GM12878 (cell line): ENCODE data around the gene VANGL2. TPM values are rescaled to one million over a fixed set of nuclear protein-coding genes. Genes with fewer than 3 reads are reported as not detected.
A peak's percentile ranks its signal among the peaks of the same experiment; 100 is the strongest.

Source experiments
- ATAC-seq: fragments of 200-7000 bp; cut with Tn5 transposase; 3 replicates; pipeline ENCODE4 v1.9.1; 2020; ENCODE audit warnings: mild to moderate bottlenecking, moderate library complexity
- BruUV-seq: library from RNA; stranded (reverse); fragments of 400-500 nt; replicated peaks from 2 replicates; lab custom pipeline; 2021; lab: Mats Ljungman, UMichigan
- CTCF ChIA-PET: fragments of 300-600 bp; sonication (Branson Sonifier 250); formaldehyde crosslinking; extraction: SDS; loops from one replicate; lab custom pipeline; 2021; ENCODE audit warnings: inconsistent platforms; lab: Yijun Ruan, JAX
- POLR2A ChIA-PET: fragments of 350-600 bp; formaldehyde crosslinking; extraction: SDS; loops from one replicate; lab custom pipeline; 2021; ENCODE audit warnings: inconsistent platforms; lab: Charles Lee
- RAD21 ChIA-PET: fragments of 300-600 bp; sonication (Branson Sonifier 250); formaldehyde crosslinking; loops from one replicate; lab custom pipeline; 2023; ENCODE audit warnings: antibody characterized with exemption; ENCODE audit not compliant: unreplicated experiment; lab: Charles Lee
- SMC1A ChIA-PET: fragments of 300-600 bp; sonication (Branson Sonifier 250); formaldehyde crosslinking; loops from one replicate; lab custom pipeline; 2023; ENCODE audit not compliant: unreplicated experiment, uncharacterized antibody; lab: Charles Lee
- DNase-seq: peaks from one replicate; pipeline ENCODE4 v3.0.0-alpha.2; 2011; ENCODE audit warnings: low read depth, low spot score
- FAIRE-seq: peaks from 3 replicates; lab custom pipeline; 2011; peaks lifted over from hg19 to GRCh38; lab: Jason Lieb, UNC
- H2AFZ ChIP-seq: 2 replicates; pipeline ENCODE4 v1.6.0; 2011; ENCODE audit warnings: low read depth, low read length, control low read depth; ENCODE audit not compliant: control insufficient read depth
- H3K27ac ChIP-seq: 2 replicates; pipeline ENCODE4 v1.5.1; 2011; ENCODE audit warnings: control low read depth; ENCODE audit not compliant: control insufficient read depth, insufficient read depth
- H3K27me3 ChIP-seq, 2 experiments: replicated peaks in 1 of 2; 2 replicates each; pipeline versions ENCODE4 v1.6.0 to v1.6.1; 2011; ENCODE audit warnings: low read length in 1 of 2; ENCODE audit not compliant: control insufficient read depth in 2 of 2, insufficient read depth in 2 of 2
- H3K36me3 ChIP-seq, 2 experiments: 2 replicates each; pipeline ENCODE4 v1.5.1; 2011; ENCODE audit warnings: low read length in 1 of 2; ENCODE audit not compliant: control insufficient read depth in 2 of 2, insufficient read depth in 2 of 2
- H3K4me1 ChIP-seq: 2 replicates; pipeline ENCODE4 v1.6.1; 2011; ENCODE audit warnings: mild to moderate bottlenecking, low read length, moderate library complexity, mixed read lengths; ENCODE audit not compliant: control insufficient read depth, insufficient read depth
- H3K4me2 ChIP-seq: 2 replicates; pipeline ENCODE4 v1.6.0; 2011; ENCODE audit warnings: control low read depth; ENCODE audit not compliant: control insufficient read depth, insufficient read depth
- H3K4me3 ChIP-seq: fragments of 200-600 bp; sonication (generic); 2 replicates; pipeline ENCODE4 v1.5.1; 2016
- H3K79me2 ChIP-seq: 2 replicates; pipeline ENCODE4 v1.6.0; 2011; ENCODE audit warnings: low read length; ENCODE audit not compliant: control insufficient read depth, insufficient read depth
- H3K9ac ChIP-seq: 2 replicates; pipeline ENCODE4 v1.8.0; 2011; ENCODE audit warnings: low read length, control low read depth, mixed read lengths; ENCODE audit not compliant: control insufficient read depth, insufficient read depth
- H3K9me3 ChIP-seq: replicated peaks from 3 replicates; pipeline ENCODE4 v1.5.1; 2011; ENCODE audit warnings: mild to moderate bottlenecking, low read length; ENCODE audit not compliant: control insufficient read depth, insufficient read depth
- H4K20me1 ChIP-seq: 2 replicates; pipeline ENCODE4 v1.6.0; 2011; ENCODE audit not compliant: control insufficient read depth, insufficient read depth
- CREM ChIP-seq: IDR thresholded peaks from 2 replicates; pipeline ENCODE4 v1.6.1; 2014; ENCODE audit warnings: antibody characterized with exemption, low read depth
- DPF2 ChIP-seq: fragments of 450-650 bp; IDR thresholded peaks from 2 replicates; pipeline ENCODE4 v1.6.1; 2017; ENCODE audit warnings: mild to moderate bottlenecking
- HDGF ChIP-seq: fragments of 450-650 bp; IDR thresholded peaks from 2 replicates; pipeline ENCODE4 v1.6.1; 2016; ENCODE audit warnings: antibody characterized with exemption
- IKZF1 ChIP-seq: fragments of 450-650 bp; conservative IDR thresholded peaks from 2 replicates; pipeline ENCODE4 v1.6.1; 2017; ENCODE audit warnings: antibody characterized with exemption, mild to moderate bottlenecking
- MEF2A ChIP-seq: IDR thresholded peaks from 2 replicates; pipeline ENCODE4 v1.6.1; 2011; ENCODE audit warnings: low read depth, mild to moderate bottlenecking, low read length, moderate library complexity; ENCODE audit not compliant: insufficient read depth
- NFIC ChIP-seq: IDR thresholded peaks from 2 replicates; pipeline ENCODE4 v1.6.1; 2012; ENCODE audit warnings: low read depth, mild to moderate bottlenecking, inconsistent platforms, low read length, moderate library complexity
- NR2C1 ChIP-seq: fragments of 450-650 bp; IDR thresholded peaks from 2 replicates; pipeline ENCODE4 v1.6.1; 2017; ENCODE audit warnings: antibody characterized with exemption, mild to moderate bottlenecking, moderate library complexity
- NR2C2 ChIP-seq: IDR thresholded peaks from 2 replicates; pipeline ENCODE4 v1.6.1; 2011; ENCODE audit warnings: borderline replicate concordance, low read depth; ENCODE audit not compliant: control insufficient read depth, insufficient read length
- SIN3A ChIP-seq: IDR thresholded peaks from 2 replicates; pipeline ENCODE4 v1.6.1; 2012; ENCODE audit warnings: low read depth, low read length, improper control_type of control experiment
- TCF3 ChIP-seq: IDR thresholded peaks from 2 replicates; pipeline ENCODE4 v1.6.1; 2012; ENCODE audit warnings: low read depth, mild to moderate bottlenecking, low read length, borderline replicate concordance; ENCODE audit not compliant: insufficient read depth
- WRNIP1 ChIP-seq: IDR thresholded peaks from 2 replicates; pipeline ENCODE4 v1.6.1; 2011; ENCODE audit warnings: low read depth, low read length, improper control_type of control experiment, borderline replicate concordance
- ZBTB11 ChIP-seq: fragments of 450-650 bp; formaldehyde crosslinking; IDR thresholded peaks from 2 replicates; pipeline ENCODE4 v1.5.0; 2022; ENCODE audit warnings: mild to moderate bottlenecking, missing genetic modification characterization
- WGBS: methylation state at CpG from one replicate; pipeline ENCODE4 v1.1.6; 2016; ENCODE audit warnings: low lambda C conversion rate; ENCODE audit not compliant: insufficient replicate concordance, insufficient coverage; ENCODE audit errors: missing lambda C conversion rate; 5-methylcytosine and 5-hydroxymethylcytosine counted together
- in situ Hi-C: fragments of 300-500 bp; cut with MboI; formaldehyde crosslinking; loops from 9 replicates; pipeline ENCODE4 v1.14.3; 2018; ENCODE audit warnings: mixed read lengths
- intact Hi-C: fragments of 100-400 bp; cut with micrococcal nuclease; formaldehyde crosslinking; loops from one replicate; pipeline ENCODE4 v1.14.2; 2022; ENCODE audit not compliant: unreplicated experiment
- polyA plus RNA-seq, 11 experiments: library from polyadenylated mRNA; depleted of rRNA in 4 of 11; unstranded in 6 of 11; stranded (reverse) in 5 of 11; fragments of >200 nt; fragmentation: Nextera tagmentation in 4 of 11; fragmentation: Illumina TruSeq in 1 of 11; extraction: Ambion mirVana in 4 of 11; extraction: Trizol in 1 of 11; gene quantifications; 1 replicate in 1 of 11; 2 replicates in 10 of 11; pipeline versions ENCODE4 v1.2.1 to v1.2.3, GENCODE V29; 2011 to 2016; ENCODE audit warnings: inconsistent platforms in 2 of 11, missing spikeins in 2 of 11, low read depth in 1 of 11
- total RNA-seq, 4 experiments: library from RNA; depleted of rRNA in 3 of 4; stranded (reverse); fragments of >200 nt in 3 of 4; fragmentation: Illumina TruSeq in 1 of 4; extraction: Trizol in 1 of 4; gene quantifications; 2 replicates each; pipeline versions ENCODE4 v1.2.1 to v1.2.3, GENCODE V29; 2013 to 2021

The VANGL2 gene
- total and polyA plus RNA-seq, 10 of the 15 experiments (the other 5 are each of a cell fraction or from before 2014, with no cell fraction given), result 0.10 to 5.0 (median 0.27) TPM

GRCh38 chr1:160438317-160438918, 38.1 kb downstream of the VANGL2 start:
- intact Hi-C loops (no loop called here), in situ Hi-C loops (no loop called here)
- H4K20me1 ChIP-seq, result no peaks in the 10 kb centered on the region
- RAD21 ChIA-PET, result interaction anchor here (1.0 to 2.4 kb wide), 4 partner anchors 10 to 102 kb away, joined by 4 to 9 read pairs (median 5); no protein-coding TSS in a partner anchor
- peak overlapping the region; percentile 57 for H3K9ac ChIP-seq
- TSS peak; percentile 72 for BruUV-seq
- SMC1A ChIA-PET, result interaction anchor here (0.6 to 1.1 kb wide), 4 partner anchors 25 to 169 kb away, joined by 3 to 4 read pairs (median 3); partner anchors contain the start of gene SLAMF6
- FAIRE-seq (no peak), DNase-seq (no peak), ATAC-seq (peak; percentile 13)
- CTCF ChIA-PET, result interaction anchor here (0.6 to 1.8 kb wide), 5 partner anchors 11 to 106 kb away, joined by 3 to 5 read pairs (median 3); no protein-coding TSS in a partner anchor
- TF ChIP-seq HDGF (0 out of 2 replicates have a peak, but pooled peaks have one; percentile 47), MEF2A (no peak), SIN3A (no peak), DPF2 (0 out of 2 replicates have a peak, but pooled peaks have one; percentile 7)
- peak overlapping the region; percentile 91 for H3K4me2 ChIP-seq
- H3K4me1 ChIP-seq, result peaks cover 22% of the 10 kb centered on the region
- H3K27me3 ChIP-seq, result no peaks in the 10 kb centered on the region
- peak overlapping the region; percentile 11; the same call in 1 of the 2 replicates for H3K4me3 ChIP-seq
- H3K27ac ChIP-seq, result peak overlapping the region; percentile 86
- WGBS, result 70% methylated on average over 4 of the region's 4 CpGs
- H3K79me2 ChIP-seq, result no peaks in the 10 kb centered on the region
- peaks cover 9% of the 10 kb centered on the region; the same call in 2 of the 3 replicates for H3K9me3 ChIP-seq
- peak overlapping the region; percentile 83 for H2AFZ ChIP-seq
- no peaks in the 10 kb centered on the region for H3K36me3 ChIP-seq
- POLR2A ChIA-PET, result interaction anchor here (1.5 kb wide), 1 partner anchor 14 kb away, joined by 5 read pairs; no protein-coding TSS in a partner anchor

- H4K20me1 ChIP-seq, result no peaks in the 10 kb centered on the region
- no peak overlapping the region; the same call in 1 of the 2 replicates for H3K4me2 ChIP-seq
- H3K27ac ChIP-seq, result peak overlapping the region; percentile 32
- DNase-seq (no peak), ATAC-seq (no peak), FAIRE-seq (no peak)
- H3K9me3 ChIP-seq, result peaks cover 9% of the 10 kb centered on the region; the same call in 2 of the 3 replicates
- BruUV-seq, result no TSS peak
- intact Hi-C loops (no loop called here), in situ Hi-C loops (no loop called here)
- peak overlapping the region; percentile 61 for H2AFZ ChIP-seq
- peaks cover 23% of the 10 kb centered on the region for H3K4me1 ChIP-seq
- ChIA-PET SMC1A (interaction anchor here (0.7 to 2.3 kb wide), 9 partner anchors 11 to 139 kb away, joined by 3 to 8 read pairs (median 5); no protein-coding TSS in a partner anchor), RAD21 (interaction anchor here (0.6 to 2.2 kb wide), 3 partner anchors 13 to 109 kb away, joined by 3 to 6 read pairs (median 3); no protein-coding TSS in a partner anchor), POLR2A (interaction anchor here (1.2 to 1.7 kb wide), 4 partner anchors 12 to 79 kb away, joined by 3 to 14 read pairs (median 8); no protein-coding TSS in a partner anchor), CTCF (interaction anchor here (0.8 kb wide), 1 partner anchor 9 kb away, joined by 3 read pairs; no protein-coding TSS in a partner anchor)
- H3K9ac ChIP-seq, result no peak overlapping the region
- WGBS, result 97% methylated on average over 2 of the region's 2 CpGs
- no peaks in the 10 kb centered on the region for H3K27me3 ChIP-seq
- no peaks in the 10 kb centered on the region for H3K36me3 ChIP-seq
- no peaks in the 10 kb centered on the region for H3K79me2 ChIP-seq
- no peak overlapping the region for H3K4me3 ChIP-seq
- TF ChIP-seq CREM (no peak), NFIC (no peak), IKZF1 (no peak), NR2C1 (no peak), NR2C2 (no peak), WRNIP1 (no peak), ZBTB11 (CRISPR knock-in tag) (no peak), TCF3 (no peak)
These were observed 38.6 kb downstream of the VANGL2 start for GRCh38 chr1:160438935-160439334.
